CD14-positive monocyte (primary cell): ENCODE results near the gene PNLIP. TPM values are rescaled to one million over a fixed set of nuclear protein-coding genes. Genes with fewer than 3 reads are reported as not detected.

ENCODE experiments used
- DNase-seq, 3 donors: peaks; one replicate each; pipeline ENCODE4 v3.0.0-alpha.2; 2011 to 2022
- H2AFZ ChIP-seq: 2 replicates; pipeline ENCODE4 v1.6.0; 2012; ENCODE audit warnings: mild to moderate bottlenecking, low read depth, low read length, inconsistent platforms; ENCODE audit not compliant: insufficient read depth, poor library complexity, severe bottlenecking
- H3K27ac ChIP-seq, 2 donors: 1 replicate in 1 of 2; 2 replicates in 1 of 2; pipeline ENCODE4 v1.5.1; 2012 to 2013; ENCODE audit warnings: low read length in 2 of 2, control low read depth in 1 of 2, inconsistent platforms in 1 of 2, low read depth in 1 of 2, mild to moderate bottlenecking in 1 of 2
- H3K27me3 ChIP-seq, 2 donors: one replicate each; pipeline versions ENCODE4 v1.6.0 to v1.6.1; 2011 to 2013; ENCODE audit warnings: low read length in 2 of 2; ENCODE audit not compliant: control insufficient read depth in 2 of 2, insufficient read depth in 2 of 2
- H3K36me3 ChIP-seq, 2 donors: replicated peaks in 1 of 2; 1 replicate in 1 of 2; 2 replicates in 1 of 2; pipeline versions ENCODE4 v1.5.1 to v1.6.1; 2012 to 2013; ENCODE audit warnings: low read length in 2 of 2, control low read depth in 1 of 2, inconsistent platforms in 1 of 2, mild to moderate bottlenecking in 1 of 2; ENCODE audit not compliant: insufficient read depth in 2 of 2, control insufficient read depth in 1 of 2
- H3K4me1 ChIP-seq, 2 donors: 1 replicate in 1 of 2; 2 replicates in 1 of 2; pipeline versions ENCODE4 v1.5.1 to v1.6.1; 2012 to 2013; ENCODE audit warnings: low read length in 2 of 2, control low read depth in 1 of 2, inconsistent platforms in 1 of 2, mild to moderate bottlenecking in 1 of 2, moderate library complexity in 1 of 2; ENCODE audit not compliant: insufficient read depth in 2 of 2, control insufficient read depth in 1 of 2
- H3K4me2 ChIP-seq: replicated peaks from 2 replicates; pipeline ENCODE3; 2012; ENCODE audit warnings: low read length, moderate library complexity, mild to moderate bottlenecking; ENCODE audit not compliant: poor library complexity, severe bottlenecking; ENCODE audit errors: extremely low read depth
- H3K4me3 ChIP-seq, 3 experiments: fragments of 200-600 bp in 1 of 3; sonication (generic) in 1 of 3; replicated peaks in 1 of 3; 1 replicate in 2 of 3; 2 replicates in 1 of 3; pipeline ENCODE4 v1.5.1; 2011 to 2013; ENCODE audit warnings: low read length in 3 of 3, mild to moderate bottlenecking in 3 of 3, control low read depth in 2 of 3, low read depth in 2 of 3, inconsistent platforms in 1 of 3, moderate library complexity in 1 of 3
- H3K79me2 ChIP-seq: 2 replicates; pipeline ENCODE4 v1.6.0; 2012; ENCODE audit warnings: mild to moderate bottlenecking, control low read depth, inconsistent platforms, low read length, moderate library complexity; ENCODE audit not compliant: insufficient read depth
- H3K9ac ChIP-seq: 2 replicates; pipeline ENCODE4 v1.6.0; 2017; ENCODE audit warnings: low read length, mild to moderate bottlenecking; ENCODE audit not compliant: insufficient read depth, poor library complexity, severe bottlenecking
- H3K9me3 ChIP-seq, 2 donors: replicated peaks in 1 of 2; 1 replicate in 1 of 2; 2 replicates in 1 of 2; pipeline versions ENCODE4 v1.5.1 to v1.6.1; 2012 to 2013; ENCODE audit warnings: low read length in 2 of 2, control low read depth in 1 of 2; ENCODE audit not compliant: control insufficient read depth in 1 of 2, insufficient read depth in 1 of 2
- H4K20me1 ChIP-seq: 2 replicates; pipeline ENCODE4 v1.6.0; 2012; ENCODE audit warnings: mild to moderate bottlenecking, low read length, control low read depth, moderate library complexity; ENCODE audit not compliant: insufficient read depth
- H3K27ac Mint-ChIP-seq, 7 donors: one replicate each; pipeline ENCODE4 v1.8.0; 2020; ENCODE audit warnings: mild to moderate bottlenecking in 7 of 7, mixed read lengths in 7 of 7, moderate library complexity in 6 of 7, inconsistent platforms in 2 of 7
- H3K27me3 Mint-ChIP-seq, 3 donors: one replicate each; pipeline ENCODE4 v1.8.0; 2021 to 2022; ENCODE audit warnings: low read depth in 3 of 3, mild to moderate bottlenecking in 3 of 3, mixed read lengths in 3 of 3, moderate library complexity in 3 of 3, inconsistent platforms in 1 of 3
- H3K36me3 Mint-ChIP-seq, 2 donors: one replicate each; pipeline ENCODE4 v1.8.0; 2020; ENCODE audit warnings: mixed read lengths in 2 of 2, inconsistent platforms in 1 of 2, mild to moderate bottlenecking in 1 of 2
- H3K4me1 Mint-ChIP-seq: one replicate; pipeline ENCODE4 v1.8.0; 2020; ENCODE audit warnings: mild to moderate bottlenecking, mixed read lengths
- H3K4me3 Mint-ChIP-seq, 2 donors: one replicate each; pipeline ENCODE4 v1.8.0; 2020; ENCODE audit warnings: mild to moderate bottlenecking in 2 of 2, mixed read lengths in 2 of 2, moderate library complexity in 1 of 2
- H3K9me3 Mint-ChIP-seq, 7 donors: one replicate each; pipeline ENCODE4 v1.8.0; 2020 to 2022; ENCODE audit warnings: mixed read lengths in 7 of 7, mild to moderate bottlenecking in 6 of 7, moderate library complexity in 6 of 7, inconsistent platforms in 2 of 7
- CTCF ChIP-seq: fragments of 200-600 bp; IDR thresholded peaks from one replicate; pipeline ENCODE4 v1.8.0; 2022; ENCODE audit warnings: antibody characterized with exemption, mild to moderate bottlenecking
- WGBS: methylation state at CpG from one replicate; pipeline ENCODE4 v1.1.5; 2013; ENCODE audit warnings: missing lambda C conversion rate; ENCODE audit not compliant: insufficient coverage; 5-methylcytosine and 5-hydroxymethylcytosine counted together
- intact Hi-C, 2 donors: fragments of 100-400 bp; cut with micrococcal nuclease; formaldehyde crosslinking; loops; one replicate each; pipeline versions ENCODE4 v1.15.0 to v1.15.1; 2023
- polyA plus RNA-seq, 3 donors: library from polyadenylated mRNA; depleted of rRNA in 1 of 3; unstranded in 2 of 3; stranded (reverse) in 1 of 3; fragments of 300-500 nt in 2 of 3; fragments of >200 nt in 1 of 3; fragmentation: Illumina TruSeq in 2 of 3; gene quantifications; 1 replicate in 2 of 3; 2 replicates in 1 of 3; pipeline ENCODE4 v1.2.3, GENCODE V29; 2012 to 2021

Gene PNLIP
- polyA plus RNA-seq, 3 donors = not detected

DNA sequence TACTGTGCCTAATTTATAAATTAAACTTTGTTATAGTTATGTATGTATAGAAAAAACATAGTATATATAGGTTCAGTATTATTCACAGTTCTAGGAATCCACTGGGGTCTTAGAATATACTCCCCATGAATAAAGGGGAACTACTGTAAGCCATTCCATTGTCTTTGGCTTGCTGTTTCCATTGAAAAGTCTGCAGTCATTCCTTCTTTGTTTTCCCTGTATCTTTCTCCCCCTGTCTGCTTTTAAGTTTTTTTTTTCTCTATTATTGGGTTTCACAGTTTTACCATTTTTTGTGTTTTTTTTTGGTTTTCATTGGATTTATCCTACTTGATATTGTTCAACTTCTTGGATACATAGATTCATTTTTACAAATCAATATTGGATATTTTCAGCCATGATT is 6.7 kb upstream of the PNLIP start:
- H3K27me3 Mint-ChIP-seq = peaks cover 0 to 3% (median 1%) of the 10 kb centered on the region in 3 donors
- H3K27ac ChIP-seq = no peak overlapping the region
- no peaks in the 10 kb centered on the region for H3K79me2 ChIP-seq
- no peaks in the 10 kb centered on the region for H3K27me3 ChIP-seq
- H3K9me3 ChIP-seq = no peaks in the 10 kb centered on the region
- H3K9me3 Mint-ChIP-seq = peaks cover 0 to 18% (median 5%) of the 10 kb centered on the region in 7 donors
- no peak overlapping the region for H2AFZ ChIP-seq
- no peaks in the 10 kb centered on the region for H3K4me1 Mint-ChIP-seq
- H4K20me1 ChIP-seq = no peaks in the 10 kb centered on the region
- H3K4me3 ChIP-seq = no peak overlapping the region
- no peaks in the 10 kb centered on the region for H3K4me1 ChIP-seq
- H3K4me3 Mint-ChIP-seq = no peak overlapping the region
- TF ChIP-seq CTCF = no peak
- H3K9ac ChIP-seq = no peak overlapping the region
- no peak overlapping the region for H3K4me2 ChIP-seq
- no peak overlapping the region for H3K27ac Mint-ChIP-seq
- intact Hi-C loops = no loop called here
- no peak for DNase-seq
- H3K36me3 ChIP-seq = no peaks in the 10 kb centered on the region
- no peaks in the 10 kb centered on the region for H3K36me3 Mint-ChIP-seq

GRCh38 chr10:116540814-116541213 is 4.9 kb upstream of the PNLIP start:
- Histone ChIP-seq H3K9ac (no peak overlapping the region), H2AFZ (no peak overlapping the region), H3K9me3 (no peaks in the 10 kb centered on the region), H3K4me3 (no peak overlapping the region), H3K36me3 (no peaks in the 10 kb centered on the region), H3K27ac (no peak overlapping the region), H3K4me2 (no peak overlapping the region), H3K4me1 (no peaks in the 10 kb centered on the region), H4K20me1 (no peaks in the 10 kb centered on the region), H3K79me2 (no peaks in the 10 kb centered on the region), H3K27me3 (no peaks in the 10 kb centered on the region)
- Mint-ChIP-seq H3K4me3 (no peak overlapping the region), H3K9me3 (peaks cover 0 to 14% (median 5%) of the 10 kb centered on the region in 7 donors), H3K4me1 (no peaks in the 10 kb centered on the region), H3K36me3 (no peaks in the 10 kb centered on the region), H3K27ac (no peak overlapping the region), H3K27me3 (peaks cover 0 to 4% (median 1%) of the 10 kb centered on the region in 3 donors)
- no peak for DNase-seq
- WGBS = no CpG with 5 or more reads among the region's 2 CpGs
- no peak for TF ChIP-seq CTCF
- intact Hi-C loops = no loop called here
